SH-SY5Y (cell line): Measurements from ENCODE around the gene TTI1.

Source experiments
- GATA2 ChIP-seq: IDR thresholded peaks from 2 replicates; pipeline ENCODE4 v1.6.1; 2011; ENCODE audit warnings: mild to moderate bottlenecking, low read depth, low read length
- GATA3 ChIP-seq: IDR thresholded peaks from 2 replicates; pipeline ENCODE4 v1.6.1; 2011; ENCODE audit warnings: low read depth, mild to moderate bottlenecking, low read length, moderate library complexity

GRCh38 chr20:37980383-37980782 is 52.9 kb downstream of the TTI1 start:
- no peak for TF ChIP-seq GATA2
- TF ChIP-seq GATA3 = no peak
